K562 (cell line): ENCODE data around the gene SYNE1. TPM values are rescaled to one million over a fixed set of nuclear protein-coding genes. Genes with fewer than 3 reads are reported as not detected.

Source experiments
- ATAC-seq: fragments of 200-7000 bp; cut with Tn5 transposase; 3 replicates; pipeline ENCODE4 v1.9.1; 2020; ENCODE audit warnings: moderate library complexity
- BruUV-seq: library from RNA; stranded (reverse); fragments of 400-500 nt; replicated peaks from 2 replicates; lab custom pipeline; 2021; lab: Mats Ljungman, UMichigan
- CTCF ChIA-PET: fragments of 300-600 bp; formaldehyde crosslinking; extraction: SDS; loops from one replicate; lab custom pipeline; 2021; ENCODE audit warnings: low intra/inter-chr PET ratio; lab: Yijun Ruan, JAX
- POLR2A ChIA-PET: fragments of 300-600, 350-650 bp; sonication (Branson Sonifier 250); formaldehyde crosslinking; extraction: SDS; loops from one replicate; lab custom pipeline; 2021; ENCODE audit warnings: antibody characterized with exemption, inconsistent platforms; lab: Yijun Ruan, JAX
- DNase-seq, 4 experiments: peaks; one replicate each; pipeline versions ENCODE4 v3.0.0 to v3.0.0-alpha.2; 2011 to 2018; ENCODE audit warnings: low spot score in 3 of 4, mixed read lengths in 3 of 4; ENCODE audit errors: extremely low read depth in 1 of 4
- FAIRE-seq: peaks from 2 replicates; lab custom pipeline; 2011; peaks lifted over from hg19 to GRCh38; lab: Jason Lieb, UNC
- H2AFZ ChIP-seq: 2 replicates; pipeline ENCODE4 v1.6.0; 2011; ENCODE audit warnings: low read depth, low read length, control low read depth, inconsistent platforms
- H3K27ac ChIP-seq: fragments of 200-600 bp; 3 replicates; pipeline ENCODE4 v1.8.0; 2011; ENCODE audit warnings: low read depth, mild to moderate bottlenecking, control low read depth, inconsistent platforms, low read length, moderate library complexity, mixed read lengths; ENCODE audit errors: extremely low read depth
- H3K27me3 ChIP-seq, 2 experiments: fragments of 300-600 bp in 1 of 2; 2 replicates in 1 of 2; 3 replicates in 1 of 2; pipeline versions ENCODE4 v1.6.0 to v1.8.0; 2011; ENCODE audit warnings: inconsistent platforms in 2 of 2, low read length in 2 of 2, mild to moderate bottlenecking in 1 of 2, mixed read lengths in 1 of 2, moderate library complexity in 1 of 2; ENCODE audit not compliant: control insufficient read depth in 2 of 2, insufficient read depth in 2 of 2
- H3K36me3 ChIP-seq: fragments of 300-600 bp; 3 replicates; pipeline ENCODE4 v1.8.0; 2011; ENCODE audit warnings: mild to moderate bottlenecking, low read length, inconsistent platforms; ENCODE audit not compliant: control insufficient read depth, insufficient read depth
- H3K4me1 ChIP-seq, 2 experiments: fragments of 200-600 bp in 1 of 2; replicated peaks in 1 of 2; 2 replicates in 1 of 2; 3 replicates in 1 of 2; pipeline versions ENCODE4 v1.5.1 to v1.8.0; 2011; ENCODE audit warnings: inconsistent platforms in 2 of 2, low read length in 2 of 2, mild to moderate bottlenecking in 1 of 2, mixed read lengths in 1 of 2, moderate library complexity in 1 of 2; ENCODE audit not compliant: control insufficient read depth in 2 of 2, insufficient read depth in 2 of 2
- H3K4me2 ChIP-seq: 2 replicates; pipeline ENCODE4 v1.6.1; 2011; ENCODE audit warnings: low read length, control low read depth, inconsistent platforms, mixed read lengths; ENCODE audit not compliant: insufficient read depth
- H3K4me3 ChIP-seq: fragments of 200-600 bp; sonication (generic), shearing (Covaris generic); 2 replicates; pipeline ENCODE4 v1.5.1; 2016; ENCODE audit warnings: control low read depth, inconsistent platforms
- H3K79me2 ChIP-seq: fragments of 200-600 bp; 3 replicates; pipeline ENCODE4 v1.8.0; 2011; ENCODE audit warnings: low read length, inconsistent platforms; ENCODE audit not compliant: control insufficient read depth, insufficient read depth
- H3K9ac ChIP-seq, 2 experiments: 2 replicates each; pipeline versions ENCODE4 v1.6.0 to v1.6.1; 2011; ENCODE audit warnings: low read depth in 2 of 2, low read length in 2 of 2, control low read depth in 1 of 2, inconsistent platforms in 1 of 2, mild to moderate bottlenecking in 1 of 2, mixed read lengths in 1 of 2; ENCODE audit not compliant: insufficient read depth in 1 of 2
- H3K9me1 ChIP-seq: one replicate; pipeline ENCODE4 v1.6.0; 2011; ENCODE audit warnings: inconsistent platforms, mild to moderate bottlenecking, low read length, moderate library complexity; ENCODE audit not compliant: control insufficient read depth, insufficient read depth
- H3K9me3 ChIP-seq: replicated peaks from 2 replicates; pipeline ENCODE4 v1.5.1; 2011; ENCODE audit warnings: low read depth, low read length, inconsistent platforms; ENCODE audit not compliant: control insufficient read depth, insufficient read depth
- H4K20me1 ChIP-seq: replicated peaks from 2 replicates; pipeline ENCODE4 v1.6.1; 2011; ENCODE audit warnings: low read length, inconsistent platforms, mixed read lengths; ENCODE audit not compliant: control insufficient read depth, insufficient read depth
- CREBBP ChIP-seq: IDR thresholded peaks from one replicate; pipeline ENCODE4 v1.6.1; 2012; ENCODE audit warnings: low read depth, mild to moderate bottlenecking, control low read depth, inconsistent platforms, low read length
- CXXC5 ChIP-seq: fragments of 250-450 bp; sonication (Bioruptor Pico); IDR thresholded peaks from 2 replicates; pipeline ENCODE4 v1.8.0; 2022; ENCODE audit warnings: inconsistent platforms, mild to moderate bottlenecking, moderate library complexity
- FOXJ3 ChIP-seq: sonication (generic); formaldehyde crosslinking; IDR thresholded peaks from 2 replicates; pipeline ENCODE4 v1.4.0; 2020; ENCODE audit warnings: mild to moderate bottlenecking, missing genetic modification reagents
- HEY1 ChIP-seq: fragments of 250-450 bp; sonication (Bioruptor Pico); IDR thresholded peaks from 2 replicates; pipeline ENCODE4 v1.5.0; 2020; ENCODE audit warnings: mild to moderate bottlenecking, moderate library complexity, borderline replicate concordance
- KHSRP ChIP-seq: fragments of 450-650 bp; IDR thresholded peaks from 2 replicates; pipeline ENCODE4 v1.6.1; 2017
- PHF20 ChIP-seq: fragments of 450-650 bp; IDR thresholded peaks from 2 replicates; pipeline ENCODE4 v1.6.1; 2018; ENCODE audit not compliant: partially characterized antibody
- ZBED1 ChIP-seq: IDR thresholded peaks from 2 replicates; pipeline ENCODE4 v1.6.1; 2014
- WGBS: fragments of 100-300 bp; shearing (Covaris generic); methylation state at CpG from one replicate; pipeline ENCODE4 v1.1.6; 2016; ENCODE audit warnings: low coverage, mixed read lengths; ENCODE audit not compliant: insufficient coverage; ENCODE audit errors: missing lambda C conversion rate; 5-methylcytosine and 5-hydroxymethylcytosine counted together
- in situ Hi-C: fragments of 300-500 bp; cut with MboI; formaldehyde crosslinking; loops from 4 replicates; pipeline ENCODE4 v1.15.0; 2018; ENCODE audit warnings: inconsistent platforms, mixed read lengths
- intact Hi-C: fragments of 100-400 bp; cut with micrococcal nuclease; formaldehyde crosslinking; loops from 2 replicates; pipeline ENCODE4 v1.14.2; 2022
- polyA plus RNA-seq, 8 experiments: library from polyadenylated mRNA; depleted of rRNA in 4 of 8; stranded (reverse) in 5 of 8; unstranded in 3 of 8; fragments of >200 nt; fragmentation: Nextera tagmentation in 2 of 8; fragmentation: Illumina TruSeq in 1 of 8; extraction: Ambion mirVana in 2 of 8; extraction: Trizol in 1 of 8; gene quantifications; 2 replicates each; pipeline versions ENCODE4 v1.2.1 to v1.2.3, GENCODE V29; 2011 to 2014; ENCODE audit warnings: inconsistent platforms in 1 of 8, missing spikeins in 1 of 8
- total RNA-seq, 7 experiments: library from RNA; depleted of rRNA in 6 of 7; stranded (reverse); fragments of >200 nt in 6 of 7; fragmentation: Illumina TruSeq in 2 of 7; extraction: Trizol in 2 of 7; gene quantifications; 2 replicates each; pipeline versions ENCODE4 v1.2.1 to v1.2.3, GENCODE V29; 2011 to 2021; ENCODE audit warnings: low replicate concordance in 1 of 7

The SYNE1 gene
- total and polyA plus RNA-seq, 9 of the 15 experiments (the other 6 are each of a cell fraction or from before 2014, with no cell fraction given) = under 0.01 to 0.42 (median 0.08) TPM; not detected in 1

DNA sequence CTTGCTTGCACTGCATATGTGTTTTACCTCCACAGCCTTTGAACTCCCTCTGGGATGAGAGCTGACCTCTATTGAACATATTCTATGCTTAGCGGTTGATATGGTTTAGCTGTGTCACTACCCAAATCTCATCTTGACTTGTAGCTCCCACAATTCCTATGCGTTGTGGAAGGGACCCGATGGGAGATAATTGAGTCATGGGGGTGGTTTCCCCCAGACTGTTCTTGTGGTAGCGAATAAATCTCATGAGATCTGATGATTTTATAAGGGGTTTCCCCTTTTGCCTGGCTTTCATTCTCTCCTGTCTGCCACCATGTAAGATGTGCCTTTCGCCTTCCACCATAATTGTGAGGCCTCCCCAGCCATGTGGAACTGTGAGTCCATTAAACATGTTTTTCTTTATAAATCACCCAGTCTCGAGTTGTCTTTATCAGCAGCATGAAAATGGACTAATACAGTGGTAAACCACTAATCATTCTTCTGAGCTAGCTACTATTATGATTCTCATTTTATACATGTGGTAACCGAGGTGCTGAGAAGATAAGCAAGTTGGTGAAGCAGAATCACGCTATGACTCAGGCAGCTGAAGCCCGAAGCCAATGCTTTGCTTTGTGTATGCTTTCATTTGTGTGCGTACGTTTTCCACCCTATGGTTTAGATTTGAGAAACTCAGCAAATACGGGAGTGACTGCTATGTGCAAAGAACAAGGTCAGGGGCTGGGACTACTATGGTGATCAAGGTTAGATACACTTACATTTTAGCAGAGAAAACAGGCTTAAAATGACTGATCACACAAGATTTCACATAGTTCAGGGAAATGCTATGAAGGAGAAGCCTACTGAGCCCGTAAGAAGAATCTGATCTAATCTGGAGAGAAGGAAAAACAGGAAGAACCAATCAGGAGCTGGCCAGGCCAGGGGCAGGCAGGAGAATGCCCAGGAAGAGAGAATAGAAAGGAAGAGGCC lies 466.2 kb downstream of the SYNE1 start:
- Histone ChIP-seq H3K4me3 (no peak overlapping the region), H3K9me1 (no peaks in the 10 kb centered on the region), H3K36me3 (no peaks in the 10 kb centered on the region), H4K20me1 (0 out of 2 replicates have a peak, but pooled peaks cover 3% of the 10 kb centered on the region), H3K4me2 (no peak overlapping the region), H3K27me3 (no peaks in the 10 kb centered on the region), H3K9me3 (no peaks in the 10 kb centered on the region), H3K79me2 (no peaks in the 10 kb centered on the region), H2AFZ (no peak overlapping the region), H3K4me1 (no peaks in the 10 kb centered on the region), H3K27ac (no peak overlapping the region), H3K9ac (no peak overlapping the region)
- no peak for DNase-seq
- in situ Hi-C loops (no loop called here), intact Hi-C loops (no loop called here)
- FAIRE-seq = peak; percentile 15
- ChIA-PET POLR2A (no interaction called here), CTCF (no interaction called here)
- TF ChIP-seq PHF20 (no peak), FOXJ3 (CRISPR knock-in tag) (no peak), KHSRP (no peak), CREBBP (no peak), HEY1 (CRISPR knock-in tag) (no peak), ZBED1 (no peak), CXXC5 (CRISPR knock-in tag) (no peak)
- under 1% methylated on average over 12 of the region's 13 CpGs for WGBS
- no TSS peak for BruUV-seq
- ATAC-seq = no peak
